HL-60 (cell line): ENCODE measurements around the gene SLC4A3.

Experiments
- GABPA ChIP-seq: IDR thresholded peaks from 2 replicates; pipeline ENCODE4 v1.6.1; 2012; ENCODE audit warnings: low read depth
- POLR2AphosphoS5 ChIP-seq: IDR thresholded peaks from 2 replicates; pipeline ENCODE4 v1.6.1; 2012; ENCODE audit warnings: low read depth
- TF ChIP-seq, protein P1 (sequence below): IDR thresholded peaks from one replicate; pipeline ENCODE4 v1.5.1; 2011; ENCODE audit warnings: low read length, control low read depth, inconsistent platforms; ENCODE audit not compliant: insufficient read depth

DNA sequence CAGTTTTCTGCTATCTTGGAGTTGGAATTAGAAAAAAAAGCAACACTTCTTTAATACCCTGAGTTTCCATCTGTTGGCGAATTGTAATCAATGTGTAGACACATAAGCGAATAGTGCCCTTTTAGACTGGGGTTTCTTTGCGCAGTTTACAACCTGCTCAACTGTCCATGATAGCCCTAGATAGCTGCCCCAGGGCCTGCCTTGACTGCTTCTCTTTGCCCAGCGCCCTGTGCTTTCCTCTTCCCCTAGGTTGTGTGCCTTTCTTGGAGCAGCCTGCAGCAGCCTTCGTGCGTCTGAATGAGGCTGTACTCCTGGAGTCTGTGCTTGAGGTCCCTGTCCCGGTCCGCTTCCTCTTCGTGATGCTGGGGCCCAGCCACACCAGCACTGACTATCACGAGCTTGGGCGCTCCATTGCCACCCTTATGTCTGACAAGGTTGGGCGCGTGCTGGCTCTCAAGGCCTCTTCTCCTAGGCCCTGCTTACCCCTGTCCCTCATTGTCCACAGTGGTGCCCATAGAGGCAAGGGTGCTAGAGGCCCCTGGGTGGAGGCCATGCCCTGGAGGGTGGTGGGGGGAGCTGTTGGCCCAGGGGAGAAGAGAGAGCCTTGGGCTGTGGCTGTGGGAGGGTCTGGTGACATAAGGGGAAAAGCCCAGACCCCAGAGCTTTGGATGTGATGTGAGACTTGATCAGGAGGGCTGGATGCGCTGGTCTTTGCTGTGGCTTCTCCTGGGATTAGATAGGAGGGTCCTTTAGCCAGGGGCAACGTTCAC is 6.9 kb downstream of the SLC4A3 start:
- TF ChIP-seq, protein P1, sequence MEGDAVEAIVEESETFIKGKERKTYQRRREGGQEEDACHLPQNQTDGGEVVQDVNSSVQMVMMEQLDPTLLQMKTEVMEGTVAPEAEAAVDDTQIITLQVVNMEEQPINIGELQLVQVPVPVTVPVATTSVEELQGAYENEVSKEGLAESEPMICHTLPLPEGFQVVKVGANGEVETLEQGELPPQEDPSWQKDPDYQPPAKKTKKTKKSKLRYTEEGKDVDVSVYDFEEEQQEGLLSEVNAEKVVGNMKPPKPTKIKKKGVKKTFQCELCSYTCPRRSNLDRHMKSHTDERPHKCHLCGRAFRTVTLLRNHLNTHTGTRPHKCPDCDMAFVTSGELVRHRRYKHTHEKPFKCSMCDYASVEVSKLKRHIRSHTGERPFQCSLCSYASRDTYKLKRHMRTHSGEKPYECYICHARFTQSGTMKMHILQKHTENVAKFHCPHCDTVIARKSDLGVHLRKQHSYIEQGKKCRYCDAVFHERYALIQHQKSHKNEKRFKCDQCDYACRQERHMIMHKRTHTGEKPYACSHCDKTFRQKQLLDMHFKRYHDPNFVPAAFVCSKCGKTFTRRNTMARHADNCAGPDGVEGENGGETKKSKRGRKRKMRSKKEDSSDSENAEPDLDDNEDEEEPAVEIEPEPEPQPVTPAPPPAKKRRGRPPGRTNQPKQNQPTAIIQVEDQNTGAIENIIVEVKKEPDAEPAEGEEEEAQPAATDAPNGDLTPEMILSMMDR: no peak
- TF ChIP-seq POLR2AphosphoS5 (no peak), GABPA (no peak)
